NCI-H1417 treated with DMSO at 0.1 percent for 48 hours (cell line): Measurements from ENCODE around the gene CD300LG.
"Not testable (repeated sequence)": the region's sequence is repeated elsewhere in the genome, so short reads cannot be mapped to it uniquely, and the experiment has no call there.

Experiments used
- DNase-seq: peaks from one replicate; lab custom pipeline; 2025; lab: John Stamatoyannopoulos, UW

Gene CD300LG

DNA sequence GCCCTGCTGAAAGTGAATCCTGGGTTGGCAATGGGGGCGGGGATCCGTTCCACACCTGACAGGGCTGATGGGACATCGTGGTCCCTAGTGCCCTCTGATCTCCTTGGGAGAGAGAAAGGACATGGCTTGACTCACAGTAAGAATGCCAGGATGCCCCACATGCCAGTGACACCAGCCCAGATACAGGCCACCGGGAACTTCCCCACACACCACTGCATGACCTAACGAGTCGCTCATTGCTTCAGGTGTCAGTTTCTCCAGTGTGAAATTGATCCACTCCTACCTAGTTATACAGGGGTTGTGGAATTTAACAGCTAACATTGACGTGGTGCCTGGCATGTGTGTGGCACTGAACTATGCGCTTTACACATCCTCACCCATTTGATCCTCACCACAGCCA, 7.5 kb downstream of the CD300LG start:
- no peak for DNase-seq

DNA sequence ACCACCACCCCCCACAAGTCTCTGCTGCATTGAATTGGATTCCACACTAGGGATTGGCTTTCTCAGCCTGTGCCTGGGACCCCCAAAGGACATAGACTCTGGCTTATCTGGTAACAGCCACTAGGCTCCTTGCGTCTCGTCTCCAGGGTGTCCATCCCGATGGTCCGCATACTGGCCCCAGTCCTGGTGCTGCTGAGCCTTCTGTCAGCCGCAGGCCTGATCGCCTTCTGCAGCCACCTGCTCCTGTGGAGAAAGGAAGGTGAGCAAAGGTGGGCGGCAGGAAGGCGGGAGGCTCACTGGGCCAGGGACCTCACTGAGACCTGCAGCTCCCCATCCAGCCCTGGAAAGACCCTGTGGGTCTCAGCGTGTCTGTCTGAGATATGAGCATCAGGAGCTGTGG, 8.1 kb downstream of the CD300LG start:
- no peak for DNase-seq

DNA sequence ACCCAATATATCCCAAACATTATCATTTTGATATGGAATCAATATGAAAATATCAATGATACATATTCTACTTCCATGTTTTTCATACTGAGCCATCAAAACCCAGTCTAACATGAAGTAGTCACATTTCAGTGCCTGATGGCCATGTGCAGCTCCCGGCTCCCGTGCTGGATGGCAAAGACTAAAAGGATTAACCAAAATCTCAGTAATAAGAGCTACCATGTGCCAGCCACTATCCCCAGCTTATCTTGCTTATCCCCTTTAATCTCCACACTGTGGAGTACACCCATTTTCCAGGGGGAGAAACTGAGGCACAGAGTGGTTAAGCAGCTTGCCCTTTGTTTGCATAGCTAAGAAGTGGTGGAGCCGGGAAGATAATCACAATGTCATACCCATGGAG, 9.2 kb downstream of the CD300LG start:
- no peak for DNase-seq

DNA sequence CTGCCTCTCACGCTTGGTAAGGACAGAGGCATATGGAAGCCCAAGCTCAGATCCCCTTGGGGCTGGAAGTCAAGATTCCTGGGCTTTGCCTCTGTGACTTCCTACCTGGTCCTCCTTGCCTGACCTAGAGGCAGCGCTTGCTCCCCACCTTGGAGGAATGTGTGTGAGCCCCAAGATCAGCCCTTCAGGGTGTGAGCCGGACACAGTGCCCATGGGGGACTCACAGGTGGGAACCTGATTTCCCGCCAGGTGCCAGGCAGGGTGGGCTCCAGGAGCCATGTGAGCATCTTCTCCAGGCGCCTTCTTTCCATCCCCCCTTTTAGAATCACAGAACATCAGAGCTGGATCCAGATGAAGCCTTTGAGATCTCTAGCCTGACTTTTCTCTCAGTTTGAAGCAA, 10.2 kb downstream of the CD300LG start:
- no peak for DNase-seq

DNA sequence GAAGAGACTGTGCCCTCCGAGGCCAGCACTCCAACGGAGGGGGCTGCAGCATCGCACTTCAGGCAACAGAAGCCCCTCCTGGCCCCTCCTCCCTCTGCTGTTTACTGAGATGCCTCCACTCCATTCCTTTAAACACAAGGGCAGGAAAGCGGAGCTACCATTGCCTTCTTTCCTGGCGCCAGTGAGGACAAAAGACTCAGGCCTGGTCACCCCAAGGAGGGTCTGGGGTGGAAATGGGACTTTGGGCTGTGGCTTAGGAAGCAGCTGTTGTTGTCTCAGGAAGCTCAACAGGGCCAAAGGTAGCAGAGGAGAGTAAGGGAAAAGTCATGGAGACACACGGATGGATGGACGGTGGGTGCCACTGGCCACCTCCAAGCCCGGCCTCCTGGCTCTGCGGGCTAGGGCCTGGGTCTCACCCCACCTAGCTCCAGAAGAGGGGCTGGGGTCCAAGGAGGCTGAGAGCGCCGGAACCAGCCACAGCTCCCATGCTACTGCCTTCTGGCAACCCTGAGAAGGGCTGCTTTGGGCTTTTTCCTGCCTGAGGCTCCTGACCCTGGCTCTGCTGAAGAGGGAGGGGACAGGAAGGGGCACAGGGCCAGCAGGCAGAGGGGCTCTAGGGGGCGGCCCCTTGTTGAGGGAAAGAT, 11.1 kb downstream of the CD300LG start:
- DNase-seq = no peak

DNA sequence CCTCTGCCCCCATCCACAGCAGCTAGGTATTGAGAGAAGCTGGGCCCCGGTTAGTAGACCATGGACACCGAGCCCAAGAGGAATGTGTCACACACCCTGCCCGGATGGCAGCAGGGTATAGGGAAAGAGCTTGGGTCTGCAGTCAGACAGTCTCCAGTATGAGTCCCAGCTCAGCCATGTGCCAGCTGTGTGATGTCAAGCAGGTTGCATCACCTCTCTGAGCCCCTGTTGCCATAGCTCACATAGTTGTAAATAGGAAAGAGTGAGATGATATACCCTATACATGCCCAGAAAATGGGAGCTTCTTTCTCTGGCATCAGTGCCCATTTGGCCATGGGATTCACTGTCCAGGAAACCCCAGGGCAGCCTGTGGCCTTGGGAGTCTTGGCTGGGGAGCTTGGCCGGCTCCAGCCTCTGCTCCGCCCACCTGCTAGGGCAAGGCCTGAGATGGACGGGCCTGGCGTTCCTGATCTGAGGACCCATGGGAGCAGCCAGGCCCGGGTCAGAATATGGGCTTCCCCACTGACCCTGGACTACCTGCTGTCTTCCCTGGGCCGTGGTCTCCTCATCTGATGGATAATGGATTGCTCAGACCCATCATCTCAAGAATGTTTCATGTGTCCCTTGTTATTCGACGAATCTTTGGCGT, 13.2 kb downstream of the CD300LG start:
- no peak for DNase-seq

DNA sequence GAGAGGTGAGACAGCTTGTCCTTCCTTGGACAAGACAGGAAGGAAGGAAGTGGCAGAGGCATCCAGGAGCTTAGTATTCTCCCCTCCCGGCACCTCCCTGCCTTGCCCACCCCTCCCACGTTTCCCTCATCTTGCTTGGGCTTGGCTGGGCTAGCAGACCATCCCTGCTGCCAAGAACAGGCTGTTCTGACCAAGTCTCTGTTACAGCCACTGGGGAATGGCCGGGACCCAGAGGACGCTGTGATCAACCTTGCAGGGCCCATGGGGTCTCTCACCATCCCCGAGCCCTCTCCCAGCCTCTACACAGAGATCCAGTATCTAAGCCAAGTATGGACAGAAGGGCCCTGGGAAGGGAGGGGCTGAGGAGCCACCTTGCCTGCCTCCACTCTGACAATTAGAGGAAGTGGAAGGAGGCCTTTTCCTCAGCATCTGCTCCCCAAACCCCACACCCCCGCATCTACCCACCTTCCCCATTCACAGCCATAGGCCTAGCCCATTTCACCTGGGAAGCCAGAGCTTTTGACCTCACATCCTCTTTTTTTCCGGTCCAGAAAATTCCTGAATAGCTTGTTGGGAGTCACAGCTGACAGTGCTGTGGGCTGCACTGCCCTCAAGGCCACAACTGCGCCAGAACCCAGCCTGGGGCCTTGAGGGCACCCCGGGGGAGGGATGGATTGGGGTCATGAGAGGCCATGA, 14.1 kb downstream of the CD300LG start:
- no peak for DNase-seq

DNA sequence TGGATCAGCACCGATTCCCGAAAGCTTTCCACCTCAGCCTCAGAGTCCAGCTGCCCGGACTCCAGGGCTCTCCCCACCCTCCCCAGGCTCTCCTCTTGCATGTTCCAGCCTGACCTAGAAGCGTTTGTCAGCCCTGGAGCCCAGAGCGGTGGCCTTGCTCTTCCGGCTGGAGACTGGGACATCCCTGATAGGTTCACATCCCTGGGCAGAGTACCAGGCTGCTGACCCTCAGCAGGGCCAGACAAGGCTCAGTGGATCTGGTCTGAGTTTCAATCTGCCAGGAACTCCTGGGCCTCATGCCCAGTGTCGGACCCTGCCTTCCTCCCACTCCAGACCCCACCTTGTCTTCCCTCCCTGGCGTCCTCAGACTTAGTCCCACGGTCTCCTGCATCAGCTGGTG, 15.0 kb downstream of the CD300LG start:
- no peak for DNase-seq

DNA sequence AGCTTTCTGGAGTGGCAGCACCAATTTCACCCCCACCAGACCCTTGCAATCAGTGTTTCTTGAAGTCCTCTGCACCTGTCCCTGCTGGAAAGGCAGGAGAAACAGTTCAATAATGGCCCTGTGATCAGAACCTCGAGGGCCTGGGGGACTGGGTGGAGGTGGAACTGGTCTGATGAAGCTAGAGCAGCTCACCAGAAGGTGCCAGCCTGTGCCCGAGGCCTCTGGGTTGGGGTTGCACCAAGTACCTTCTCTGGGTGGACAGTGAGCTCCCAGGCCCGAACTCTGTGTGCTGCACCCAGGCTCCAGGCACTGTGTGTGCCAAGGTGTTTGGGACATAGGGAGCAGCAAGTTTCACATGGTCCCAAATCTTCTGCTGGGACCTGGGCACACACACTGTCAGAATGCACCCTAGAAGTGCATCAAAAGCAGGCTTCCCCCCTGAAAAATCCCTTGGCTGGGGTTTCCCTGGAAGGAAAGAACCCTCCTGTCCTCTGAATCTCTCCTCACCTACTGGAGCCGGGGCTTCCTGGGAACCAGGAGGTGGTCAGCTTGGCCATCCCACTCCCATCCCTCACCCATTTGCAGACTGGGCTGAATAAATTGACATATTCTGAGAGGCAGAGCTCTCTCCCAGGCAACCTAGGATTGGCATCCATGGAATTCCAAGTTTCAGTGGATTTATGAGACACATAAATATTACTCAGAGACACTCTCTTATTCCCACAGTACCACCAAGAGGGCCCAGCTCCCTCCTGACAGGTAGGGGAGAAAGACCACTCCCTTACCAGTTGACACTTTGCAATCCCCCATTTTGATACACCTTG, 17.4 kb downstream of the CD300LG start:
- DNase-seq = no peak

DNA sequence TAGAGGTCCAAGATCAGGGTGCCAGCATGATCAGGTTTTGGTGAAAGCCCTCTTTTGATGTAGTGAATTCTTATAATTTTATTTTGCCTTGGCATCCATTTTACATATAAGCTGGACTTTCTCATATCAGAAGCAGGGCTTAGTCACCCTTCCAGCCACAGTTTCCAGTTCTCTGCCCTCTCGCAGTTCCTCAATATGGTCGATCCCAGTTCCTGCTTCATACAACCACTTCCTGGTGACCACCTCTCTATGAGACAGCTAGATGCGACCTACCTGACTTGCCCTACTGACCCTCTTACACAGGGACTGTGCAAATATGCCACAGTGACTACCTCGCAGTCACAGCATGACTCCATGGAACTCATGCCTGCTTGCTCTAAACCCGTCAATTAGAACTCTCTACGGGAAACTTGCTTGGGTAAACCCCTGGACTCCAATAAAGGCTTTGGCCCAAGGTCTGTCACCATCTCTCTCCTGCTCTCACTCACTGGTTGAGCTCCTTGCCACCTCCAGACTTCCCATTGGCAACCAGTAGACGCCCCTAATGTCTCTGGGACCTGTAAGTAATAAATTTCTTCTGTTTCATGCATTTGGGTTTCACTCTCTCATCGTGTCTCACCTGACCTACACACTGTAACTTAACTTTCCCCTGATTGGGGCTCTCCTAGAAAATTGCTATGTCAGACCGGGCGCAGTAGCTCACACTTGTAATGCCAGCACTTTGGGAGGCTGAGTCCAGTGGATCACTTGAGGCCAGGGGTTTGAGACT, 21.4 kb downstream of the CD300LG start:
- DNase-seq = no peak

DNA sequence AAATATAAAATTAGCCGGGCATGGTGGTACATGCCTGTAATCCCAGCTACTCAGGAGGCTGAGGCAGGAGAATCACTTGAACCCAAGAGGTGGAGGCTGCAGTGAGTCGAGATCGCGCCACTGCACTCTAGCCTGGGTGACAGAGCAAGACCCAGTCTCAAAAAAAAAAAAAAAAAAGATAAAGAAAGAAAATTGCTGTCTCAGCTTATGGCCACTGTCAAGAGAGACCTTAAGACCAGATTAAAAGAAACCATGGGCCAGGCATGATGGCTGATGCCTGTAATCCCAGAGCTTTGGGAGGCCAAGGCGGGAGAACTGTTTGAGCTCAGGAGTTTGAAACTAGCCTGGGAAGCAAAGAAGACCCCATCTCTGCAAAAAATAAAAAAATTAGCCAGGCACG, 22.1 kb downstream of the CD300LG start:
- not testable (repeated sequence) for DNase-seq

DNA sequence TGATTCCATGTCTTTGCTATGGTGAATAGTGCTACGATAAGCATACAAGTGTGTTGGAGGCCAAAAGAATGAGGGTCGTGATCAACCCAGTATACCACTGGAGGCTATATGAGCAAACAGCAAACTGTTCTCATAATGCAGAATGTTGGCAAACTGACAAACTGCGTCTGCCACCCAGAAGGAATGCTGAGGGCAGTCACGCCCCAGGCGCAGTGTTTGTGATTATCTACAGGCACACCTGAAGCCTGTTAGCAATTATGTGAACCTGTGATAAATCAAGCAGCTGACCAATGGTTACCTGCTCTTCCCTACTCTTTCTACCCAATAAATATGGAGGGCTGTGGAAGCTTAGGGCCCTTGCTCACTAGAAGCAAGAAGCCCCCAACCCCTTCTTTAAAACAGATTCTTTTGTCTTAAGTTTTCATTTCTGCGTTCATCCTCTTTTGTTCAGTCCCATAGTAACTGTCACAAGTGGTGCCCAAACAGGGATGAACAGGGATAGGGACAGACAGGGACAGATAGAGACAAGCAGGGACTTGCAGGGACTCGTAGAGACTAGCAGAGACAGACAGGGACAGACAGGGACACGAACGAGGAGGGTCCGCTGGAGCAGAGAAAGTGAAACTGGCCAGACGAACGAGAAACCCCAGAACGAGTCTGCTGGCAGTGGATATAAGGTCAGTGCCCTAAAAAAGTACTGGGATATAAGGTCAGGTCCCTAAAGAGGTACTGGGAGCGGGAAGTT, 25.1 kb downstream of the CD300LG start:
- no peak for DNase-seq

DNA sequence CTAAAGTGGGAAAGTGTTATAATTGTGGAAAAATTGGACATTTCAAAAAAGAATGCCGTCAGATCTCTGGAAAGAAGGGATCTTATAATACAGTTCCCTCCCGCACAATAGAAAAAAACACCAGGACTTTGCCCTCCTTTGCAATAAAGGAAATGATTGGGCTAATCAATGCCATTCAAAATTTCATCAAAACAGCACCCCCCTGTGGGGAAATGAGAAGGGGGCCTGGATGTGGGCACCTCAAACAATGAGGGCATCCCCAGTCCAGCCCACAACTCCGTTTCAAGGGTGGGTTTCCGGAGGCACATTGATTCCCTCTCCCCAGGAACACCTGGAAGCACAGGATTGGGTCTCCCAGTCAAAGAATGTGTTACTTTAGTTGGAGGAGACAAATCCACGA, 26.1 kb downstream of the CD300LG start:
- no peak for DNase-seq

DNA sequence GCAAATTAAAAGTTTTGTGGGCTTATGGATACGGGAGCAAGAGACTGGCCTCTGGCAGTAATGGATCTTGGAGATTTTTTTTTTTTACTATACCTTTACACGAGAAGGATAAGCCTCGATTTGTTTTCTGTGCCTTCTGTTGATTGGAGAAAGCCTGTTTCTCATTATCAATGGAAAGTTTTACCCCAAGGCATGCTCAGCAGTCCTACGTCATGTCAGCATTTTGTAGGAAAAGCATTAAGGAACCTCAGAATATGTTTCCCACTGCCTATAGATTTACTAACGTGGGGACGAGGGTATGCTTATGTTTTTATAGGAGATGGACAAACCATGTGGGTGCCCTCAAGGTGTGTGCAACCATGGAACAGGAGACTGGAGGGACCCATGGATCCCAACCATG, 26.8 kb downstream of the CD300LG start:
- DNase-seq = no peak

DNA sequence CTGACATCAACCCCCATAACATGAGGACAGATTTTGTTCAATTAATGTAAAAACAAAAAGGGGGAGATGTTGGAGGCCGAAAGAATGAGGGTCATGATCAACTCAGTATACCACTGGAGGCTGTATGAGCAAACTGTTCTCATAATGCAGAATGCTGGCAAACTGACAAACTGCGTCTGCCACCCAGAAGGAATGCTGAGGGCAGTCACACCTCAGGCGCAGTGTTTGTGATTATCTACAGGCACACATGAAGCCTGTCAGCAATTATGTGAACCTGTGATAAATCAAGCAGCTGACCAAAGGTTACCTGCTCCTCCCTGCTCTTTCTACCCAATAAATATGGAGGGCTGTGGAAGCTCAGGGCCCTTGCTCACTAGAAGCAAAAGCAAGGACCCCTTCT, 27.3 kb downstream of the CD300LG start:
- DNase-seq = no peak

DNA sequence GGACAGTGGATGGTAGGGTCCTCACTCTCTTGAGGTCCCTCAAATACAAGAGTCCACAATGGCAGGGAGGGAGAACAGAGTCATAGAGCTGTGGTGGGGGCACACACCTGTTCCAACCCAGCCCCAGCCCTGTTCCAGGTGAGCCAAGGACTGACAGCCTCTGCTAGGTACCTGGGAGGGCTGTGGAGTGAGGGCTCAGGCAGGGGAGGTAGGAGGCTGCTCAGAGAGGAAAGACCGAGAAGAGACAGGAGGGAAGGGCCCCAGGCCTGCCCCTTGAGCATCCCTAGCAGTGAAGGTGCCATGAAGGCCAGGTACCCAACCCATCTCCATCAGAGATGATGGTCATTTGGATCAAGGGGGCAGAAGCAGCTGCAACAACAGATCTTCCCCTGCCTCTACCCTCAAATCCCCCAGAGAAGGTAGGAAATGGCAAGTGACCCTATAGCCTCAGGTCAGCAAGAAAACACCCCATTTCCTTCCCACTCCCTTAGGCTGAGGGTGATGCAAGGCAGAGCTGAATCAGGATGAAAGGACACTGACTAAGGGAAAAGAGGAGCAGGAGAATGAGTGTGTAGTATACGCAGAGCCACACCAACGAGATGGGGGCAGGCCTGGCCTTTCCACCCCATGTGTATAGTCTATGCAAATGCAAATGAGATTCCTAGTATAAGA, 28.6 kb downstream of the CD300LG start:
- no peak for DNase-seq

DNA sequence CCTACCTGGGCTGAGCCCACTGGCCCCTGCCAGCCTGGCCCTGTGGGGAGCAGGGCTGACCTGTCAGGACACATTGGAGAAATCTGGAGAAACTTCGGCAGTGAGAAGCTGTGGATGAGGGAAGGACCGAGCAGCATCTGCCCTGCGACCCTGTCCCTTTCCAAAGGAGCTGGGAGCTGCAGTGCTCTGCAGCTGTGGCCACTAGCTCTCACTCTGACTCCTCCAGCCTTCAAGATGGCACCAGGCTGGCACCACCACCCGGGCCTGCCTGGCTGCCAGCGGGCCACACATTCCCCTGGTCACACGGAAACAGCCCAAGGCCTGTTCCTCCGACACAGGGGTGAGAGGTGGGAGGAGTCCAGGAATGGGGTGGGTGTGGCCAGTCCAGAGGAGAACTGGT, 30.1 kb downstream of the CD300LG start:
- DNase-seq = no peak

DNA sequence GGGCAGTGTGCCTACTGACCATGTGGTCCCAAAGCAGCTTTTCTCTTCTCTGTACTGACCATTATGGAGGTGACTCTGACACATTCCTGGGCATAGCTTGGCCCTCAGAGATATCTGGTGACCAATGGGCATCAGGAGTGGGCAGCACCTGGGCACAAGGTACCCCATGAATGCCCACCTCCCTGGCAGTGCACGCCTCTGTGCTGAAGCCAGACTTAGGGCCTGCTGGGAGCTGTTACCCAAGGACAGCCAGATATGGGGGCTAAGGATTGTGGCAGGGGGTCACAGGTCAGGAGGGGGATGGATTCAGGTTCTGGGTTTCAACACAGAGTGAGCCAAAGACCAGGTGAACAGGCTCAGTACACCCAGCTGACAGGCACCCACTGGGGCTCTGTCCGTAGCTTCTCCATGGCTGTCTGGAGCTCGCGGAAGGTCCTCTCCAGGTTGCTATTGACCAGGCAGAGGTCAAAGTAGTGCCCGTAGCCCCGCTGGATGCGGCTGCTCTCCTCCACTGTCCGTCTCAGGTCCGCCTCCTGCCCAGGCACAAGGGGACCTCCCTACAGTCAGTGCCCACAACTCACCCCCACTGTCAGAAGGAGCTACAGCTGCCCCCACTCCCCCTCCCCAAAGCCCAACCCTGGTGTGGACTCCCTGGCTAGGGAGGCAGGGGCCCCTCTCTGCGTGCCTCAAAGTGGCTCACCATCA, 30.6 kb downstream of the CD300LG start:
- DNase-seq = no peak

DNA sequence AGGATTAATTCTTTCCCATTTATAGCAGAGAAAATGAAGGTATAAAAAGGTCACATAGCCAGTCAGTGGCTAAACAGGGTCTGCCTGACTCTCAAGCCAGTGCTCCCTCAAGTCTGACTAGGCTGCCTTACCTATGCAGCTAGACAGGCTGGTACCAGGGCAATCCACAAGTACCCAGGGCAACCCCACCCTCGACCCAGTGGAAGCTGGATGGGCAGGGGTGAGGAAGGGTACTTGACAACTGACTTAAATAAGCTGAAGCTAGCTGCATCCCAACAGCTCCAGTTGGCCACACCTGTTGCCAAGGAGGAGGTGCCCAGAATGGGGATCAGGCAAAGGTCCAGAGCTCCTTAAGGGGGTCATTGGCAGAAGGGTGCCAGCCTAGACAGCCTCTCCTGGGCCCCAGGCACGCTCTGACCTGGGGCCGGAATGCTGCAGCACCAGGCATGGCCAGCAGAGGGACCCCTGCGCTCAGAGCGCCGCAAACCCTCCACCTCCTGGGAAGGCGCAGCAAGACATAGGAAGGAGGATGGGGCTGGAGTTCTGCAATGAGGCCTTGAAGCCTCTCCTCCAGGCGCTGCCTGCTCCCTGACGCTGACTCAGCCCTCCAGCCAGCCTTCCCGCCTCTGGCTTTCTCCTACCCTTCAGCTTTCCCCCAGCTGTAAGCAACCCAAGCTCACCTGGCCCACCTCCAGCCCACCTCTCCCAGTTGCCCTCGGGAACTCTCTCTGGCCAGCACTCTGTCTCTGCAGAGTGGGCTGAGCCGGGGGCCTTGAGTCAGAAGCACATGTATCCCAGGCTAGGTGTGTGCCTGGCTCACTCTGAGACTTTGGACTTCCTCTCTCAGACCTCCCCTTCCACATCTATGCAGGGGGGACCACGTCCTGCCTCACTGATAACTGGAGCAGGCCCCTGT, 31.5 kb downstream of the CD300LG start:
- DNase-seq = no peak
